Activated T-helper 1 cell treated with Interleukin-2 at 50 U/mL for 16 hours (primary cell): ENCODE data around the gene LGR4.

Experiments
- DNase-seq: peaks from one replicate; pipeline ENCODE4 v3.0.0-alpha.2; 2020; ENCODE audit warnings: low read depth

LGR4 gene

DNA sequence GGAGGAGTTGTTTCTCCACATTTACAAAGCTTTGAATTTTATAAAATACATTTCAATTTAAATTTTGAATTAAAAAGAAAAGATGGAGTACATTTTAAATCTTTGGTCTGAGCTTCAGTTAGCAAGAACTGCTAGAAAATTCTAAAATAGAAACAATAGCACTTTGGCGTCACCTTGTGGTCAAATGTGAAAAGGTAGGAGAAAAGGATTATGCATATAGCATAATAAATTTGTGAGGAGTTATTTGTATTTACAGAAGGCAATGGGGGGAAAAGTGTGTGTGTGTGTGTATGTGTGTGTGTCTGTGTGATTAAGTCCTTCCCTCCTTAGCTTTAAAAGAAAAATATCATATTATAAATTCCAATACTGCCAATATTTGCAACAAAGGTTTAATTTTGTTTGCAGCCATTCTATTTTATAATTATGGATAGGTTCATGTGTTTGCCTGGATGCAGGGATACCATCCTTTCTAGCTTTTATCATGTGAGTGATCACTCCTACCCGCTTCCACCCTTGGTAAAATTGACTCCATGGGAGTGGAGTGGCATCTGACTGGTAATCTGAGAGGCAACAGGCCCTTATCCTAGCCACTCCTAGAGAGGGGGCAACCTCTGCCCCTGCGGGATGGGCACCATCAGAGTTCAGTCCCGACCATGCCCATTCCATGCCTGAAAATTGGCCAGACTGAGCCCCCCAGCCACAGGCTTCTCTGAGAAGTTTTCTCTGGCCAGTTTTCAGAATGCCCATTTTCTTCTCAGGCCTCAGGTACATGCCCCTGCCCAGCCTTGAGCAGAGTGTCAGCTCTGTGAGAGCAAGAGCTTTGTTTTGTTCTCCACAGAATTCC, 13.6 kb upstream of the LGR4 start:
- no peak for DNase-seq

DNA sequence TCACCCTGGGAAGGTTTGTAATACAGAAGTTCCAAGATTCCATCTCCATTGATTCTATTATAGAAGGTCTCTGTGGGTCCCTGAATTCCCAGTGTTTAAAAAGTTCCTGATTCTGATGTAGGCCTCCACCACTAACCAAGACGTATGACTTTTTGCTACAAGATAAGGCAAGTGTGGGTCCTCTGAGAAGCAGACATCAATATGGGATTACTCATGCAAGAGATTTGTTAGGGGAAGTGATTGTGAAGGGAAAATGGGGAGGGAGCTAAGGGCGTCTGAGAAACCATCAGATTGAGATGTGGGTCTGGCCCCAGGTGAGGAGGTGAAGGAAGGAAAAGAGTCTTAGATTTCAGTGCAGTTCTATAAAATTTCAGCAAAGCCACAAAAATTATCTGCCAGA, 10.2 kb upstream of the LGR4 start:
- DNase-seq = no peak

DNA sequence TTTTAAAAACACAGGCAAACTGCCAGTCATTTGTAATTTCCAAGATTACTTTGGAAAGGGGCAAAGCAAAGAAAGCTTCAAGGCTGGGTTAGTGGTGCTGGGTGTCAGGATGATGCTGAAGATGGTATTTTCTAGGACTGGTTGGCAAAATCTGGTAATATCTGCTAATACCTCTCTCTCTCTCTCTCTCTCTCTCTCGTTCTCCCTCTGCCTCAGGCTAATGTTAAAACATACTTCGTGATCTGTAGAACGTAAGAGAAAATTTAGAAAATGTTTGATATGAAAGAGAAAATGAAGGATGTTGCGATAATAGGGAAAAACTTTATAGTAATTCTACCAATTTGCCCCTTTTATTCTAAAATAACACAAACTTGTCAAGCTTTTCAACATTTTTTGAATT, 9.4 kb upstream of the LGR4 start:
- no peak for DNase-seq

DNA sequence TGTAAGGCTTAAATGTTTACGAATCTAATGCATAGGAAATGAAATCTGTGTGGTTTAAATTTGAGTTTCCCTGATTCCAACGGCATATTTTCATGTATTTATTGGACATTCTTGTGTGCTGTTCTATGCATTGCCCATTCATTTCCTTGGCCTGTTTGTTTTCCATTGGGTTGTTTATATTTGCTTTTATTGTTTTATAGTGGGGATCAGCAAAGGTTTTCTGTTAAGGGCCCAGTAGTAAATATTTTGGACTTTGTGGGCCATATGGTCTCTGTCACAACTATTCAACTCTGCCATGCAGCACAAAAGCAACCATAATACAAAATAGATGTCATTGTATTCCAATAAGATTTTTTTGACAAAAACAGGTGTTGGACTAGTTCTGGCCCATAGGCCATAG, 5.2 kb upstream of the LGR4 start:
- DNase-seq = no peak

DNA sequence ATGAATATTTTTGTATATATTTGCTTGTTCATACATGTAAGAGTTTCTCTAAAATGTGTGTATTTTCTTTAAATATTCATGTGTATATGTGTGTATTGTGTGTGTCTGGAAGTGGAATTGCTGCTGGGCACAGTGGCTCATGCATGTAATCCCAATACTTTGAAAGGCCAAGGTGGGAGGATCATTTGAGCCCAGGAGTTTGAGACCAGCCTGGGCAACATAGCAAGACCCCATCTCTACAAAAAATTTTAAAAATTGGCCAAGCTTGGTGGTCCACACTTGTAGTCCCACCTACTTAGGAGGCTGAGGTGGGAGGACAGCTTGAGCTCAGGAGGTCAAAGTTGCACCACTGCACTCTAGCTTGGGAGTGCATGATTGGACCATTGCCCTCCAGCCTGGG, 4.7 kb upstream of the LGR4 start:
- DNase-seq = no peak

DNA sequence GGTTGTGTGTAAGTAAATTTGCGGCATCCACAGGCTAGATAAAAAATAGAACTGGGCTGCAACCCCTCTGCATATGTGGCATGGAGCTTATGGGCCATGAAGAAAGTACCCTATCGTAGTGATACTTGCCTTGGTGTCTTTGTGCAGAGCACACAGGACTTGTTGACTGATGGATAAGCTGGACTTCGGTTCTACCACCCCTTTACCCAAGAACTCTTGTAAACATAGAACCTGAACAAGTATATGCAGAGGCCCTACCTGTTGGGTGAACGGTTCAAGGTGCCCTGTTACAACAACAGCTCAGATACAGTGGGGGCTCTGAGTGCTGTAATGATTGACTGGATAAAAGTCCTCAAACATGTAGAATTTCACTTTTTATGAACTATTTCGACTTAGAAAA, 3.0 kb upstream of the LGR4 start:
- no peak for DNase-seq

DNA sequence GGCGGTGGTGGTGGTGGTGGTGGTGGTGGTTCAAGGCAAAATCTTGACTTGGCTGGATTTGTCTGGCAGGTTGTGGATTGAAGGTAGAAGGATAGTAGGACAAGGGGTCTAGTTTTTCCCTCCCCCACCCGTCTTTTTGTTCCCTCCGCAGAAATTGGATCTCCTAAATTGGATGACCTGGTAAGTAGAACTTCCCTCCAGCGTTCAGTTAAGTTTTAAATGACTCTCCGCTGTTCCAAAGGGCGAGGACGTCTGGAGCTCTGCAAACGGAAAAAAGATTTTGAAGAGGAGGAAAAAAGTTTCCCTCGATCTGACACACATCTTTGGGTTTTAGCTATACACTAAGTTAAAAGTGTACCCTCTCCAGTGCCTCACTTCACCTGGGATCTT, 422 bp upstream of the LGR4 start:
- no peak for DNase-seq

DNA sequence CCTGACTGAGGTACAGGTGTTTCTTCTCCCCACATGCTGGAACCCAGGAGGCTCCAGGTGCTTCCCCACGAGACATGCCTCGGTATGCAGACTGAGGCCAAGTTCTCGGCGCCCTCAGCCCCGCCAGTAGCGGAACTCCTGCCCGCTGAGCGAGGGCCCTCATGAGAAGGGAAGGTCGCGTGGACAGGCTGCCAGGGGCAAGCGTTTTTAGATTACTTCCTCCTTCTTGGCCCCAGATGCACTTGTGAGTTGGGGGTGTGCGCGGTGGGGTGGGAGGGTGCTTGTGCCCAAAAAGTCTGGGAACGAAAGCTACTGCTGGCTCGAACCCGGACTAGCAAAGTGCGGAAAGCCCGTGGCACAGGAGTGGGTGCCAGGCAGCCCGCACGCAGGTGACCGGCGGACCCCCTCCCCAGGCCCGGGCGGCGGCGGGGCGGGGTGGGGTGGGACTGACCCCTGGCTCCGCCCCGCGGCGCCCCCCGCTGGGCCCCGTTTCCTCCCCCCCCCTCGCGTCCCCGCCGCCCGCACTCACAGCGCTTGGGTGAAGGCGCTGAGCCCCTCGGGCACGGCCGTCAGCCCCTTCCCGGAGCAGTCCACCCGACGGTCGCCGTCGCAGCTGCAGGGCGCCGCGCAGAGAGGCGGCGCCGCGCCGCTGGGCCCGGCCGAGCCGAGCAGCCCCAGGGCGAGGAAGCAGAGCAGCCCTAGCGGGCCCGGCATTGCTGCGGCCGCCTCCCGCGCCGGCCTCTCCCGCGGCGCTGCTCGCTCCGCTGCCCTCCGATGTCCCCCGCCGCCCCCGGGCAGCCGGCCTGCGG, 797 bp downstream of the LGR4 start:
- peak; percentile 5 for DNase-seq

DNA sequence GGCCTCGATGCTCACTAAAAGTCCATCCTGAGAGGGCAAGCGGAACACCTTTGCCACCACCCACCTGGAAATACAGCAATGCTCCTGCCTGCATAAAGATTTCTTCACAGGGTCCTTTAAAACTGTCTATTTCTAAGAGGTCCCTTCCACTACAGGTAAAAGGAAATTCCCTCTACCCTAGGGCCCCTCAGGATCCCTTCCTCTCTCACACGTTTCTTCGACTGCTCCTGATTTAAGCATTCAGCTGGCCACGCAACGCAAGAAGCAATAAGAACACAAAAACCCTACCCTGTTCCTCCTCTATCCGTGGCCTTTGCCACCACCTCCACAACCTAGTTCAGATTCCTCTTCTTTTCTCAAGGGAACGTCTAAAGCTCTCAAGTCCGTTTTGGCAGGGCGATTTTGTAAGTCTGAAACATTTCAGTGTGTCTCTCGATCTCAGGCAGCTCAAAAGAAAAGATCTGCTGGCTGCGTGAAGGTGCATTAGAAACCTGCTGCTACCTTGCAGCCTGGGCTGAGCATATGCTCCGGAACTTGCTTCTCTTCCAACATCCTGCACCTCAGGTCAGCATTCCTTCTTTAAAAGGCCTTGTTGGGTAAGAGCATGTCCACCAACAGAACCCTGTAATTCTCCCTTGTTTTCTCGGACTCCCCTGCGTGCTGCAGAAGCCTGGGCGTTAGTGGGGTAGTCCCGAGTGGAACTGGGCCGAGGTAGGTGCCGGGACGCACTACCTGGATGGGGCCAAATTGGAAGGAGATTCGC, 1.6 kb downstream of the LGR4 start:
- no peak for DNase-seq

DNA sequence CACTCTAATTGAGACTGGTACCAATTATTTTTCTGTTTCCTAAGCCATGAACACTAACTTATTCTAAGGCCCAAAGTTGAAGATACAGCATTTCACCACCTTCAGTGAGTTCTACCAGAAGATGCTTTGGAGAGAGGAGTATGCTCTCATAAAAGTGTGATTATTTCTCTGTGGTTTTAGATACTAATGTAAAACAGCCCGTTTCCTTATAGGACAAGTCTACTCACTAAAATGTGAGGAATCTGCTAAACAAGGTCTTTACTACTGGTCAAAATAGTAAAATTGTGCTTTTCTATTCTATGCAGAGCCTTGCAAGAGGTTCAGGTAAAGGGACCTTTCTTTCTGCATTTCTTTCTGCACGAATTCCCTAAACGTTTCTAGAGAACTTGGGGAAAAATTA, 2.4 kb downstream of the LGR4 start:
- DNase-seq = no peak

DNA sequence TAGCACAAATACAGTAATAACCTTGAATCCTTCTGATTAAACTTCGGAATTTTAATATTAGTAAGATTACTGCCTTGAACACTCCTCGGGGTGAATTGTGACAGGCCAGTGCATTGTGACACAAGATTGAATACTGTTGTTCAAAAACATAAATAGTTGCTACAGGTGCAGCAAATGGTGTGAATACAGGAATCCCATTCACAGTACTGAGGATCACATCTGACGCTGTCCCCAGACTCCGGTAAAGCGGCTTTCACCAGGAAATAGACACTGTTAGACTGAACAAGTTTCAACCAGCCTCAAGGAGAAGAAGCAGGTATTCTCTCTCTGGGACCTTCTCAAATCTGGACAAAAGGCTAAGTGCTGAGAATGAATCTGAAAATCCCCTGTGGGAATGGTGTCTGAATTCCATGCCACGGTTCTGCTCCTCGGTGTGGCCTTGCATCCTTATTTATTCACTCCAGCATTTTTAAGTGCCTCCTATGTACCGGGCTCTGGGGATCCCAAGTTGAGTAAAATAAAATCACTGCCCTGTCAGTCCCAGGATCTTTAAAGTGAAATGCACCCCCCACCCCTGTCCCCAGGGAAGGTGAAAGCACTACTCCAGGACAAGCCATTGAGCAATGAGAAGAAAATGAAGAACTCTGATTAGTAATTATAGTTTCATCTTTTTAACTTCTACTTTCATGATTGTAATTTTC, 3.4 kb downstream of the LGR4 start:
- DNase-seq = no peak

DNA sequence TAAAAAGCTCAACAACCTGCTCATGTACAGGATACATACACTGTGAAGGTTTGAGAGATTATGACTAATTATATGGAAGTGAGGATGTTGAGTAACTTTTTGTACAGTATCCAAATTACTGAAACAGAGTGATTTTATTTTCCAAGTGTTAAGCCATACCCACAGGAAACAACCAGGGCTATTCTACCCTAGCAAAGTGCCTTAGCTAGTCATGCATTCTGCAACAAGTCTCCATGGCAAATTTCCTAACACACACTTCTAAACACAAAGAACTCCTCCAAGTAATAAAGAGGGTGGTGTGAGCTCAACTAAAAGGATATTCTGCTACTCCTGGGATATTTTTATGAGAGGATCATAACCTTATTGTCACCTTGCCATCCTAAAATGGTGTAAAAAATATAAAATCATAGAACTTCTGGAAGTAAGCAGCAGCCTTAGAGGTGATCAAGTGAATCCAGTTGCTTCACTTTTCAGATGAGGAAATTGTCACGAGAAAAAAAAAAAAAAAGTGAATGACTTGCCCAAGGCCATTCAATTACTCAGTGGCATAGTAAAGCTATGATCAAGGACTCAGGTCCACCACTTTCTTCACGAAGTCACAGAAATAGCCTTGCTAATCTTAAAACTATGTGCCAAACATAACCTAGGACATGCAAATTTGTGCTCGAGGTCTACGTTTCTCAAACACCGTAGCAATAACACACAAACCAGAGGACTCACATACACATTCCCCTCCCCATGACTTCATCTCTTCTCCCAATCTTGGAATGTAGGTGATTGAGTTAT, 4.2 kb downstream of the LGR4 start:
- no peak for DNase-seq

DNA sequence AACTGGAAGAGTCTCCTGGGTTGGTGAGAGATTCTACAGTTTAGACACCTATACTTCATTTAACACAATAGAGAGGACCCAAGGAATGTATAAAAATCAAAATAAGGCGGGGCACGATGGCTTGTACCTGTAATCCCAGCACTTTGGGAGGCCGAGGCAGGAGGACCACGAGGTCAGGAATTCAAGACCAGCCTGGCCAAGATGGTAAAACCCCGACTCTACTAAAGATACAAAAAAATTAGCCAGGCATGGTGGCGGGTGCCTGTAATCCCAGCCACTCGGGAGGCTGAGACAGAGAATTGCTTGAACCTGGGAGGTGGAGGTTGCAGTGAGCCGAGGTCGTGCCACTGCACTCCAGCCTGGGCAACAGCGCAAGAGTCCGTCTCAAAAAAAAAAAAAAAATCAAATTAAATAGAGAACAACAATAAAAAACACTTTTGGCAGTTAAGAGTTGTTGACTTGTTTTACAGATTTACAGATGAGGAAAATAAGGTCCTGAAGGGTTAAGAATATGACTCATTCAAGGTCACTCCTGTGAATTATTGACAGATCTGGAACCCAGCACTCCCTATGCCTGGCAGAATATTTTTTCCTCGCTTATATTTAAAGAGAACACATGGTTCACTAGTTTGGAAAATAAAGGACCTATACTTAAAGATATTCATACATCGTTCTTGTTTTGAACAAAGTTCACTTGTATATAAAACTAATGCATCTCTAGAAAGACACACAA, 5.2 kb downstream of the LGR4 start:
- DNase-seq = no peak

DNA sequence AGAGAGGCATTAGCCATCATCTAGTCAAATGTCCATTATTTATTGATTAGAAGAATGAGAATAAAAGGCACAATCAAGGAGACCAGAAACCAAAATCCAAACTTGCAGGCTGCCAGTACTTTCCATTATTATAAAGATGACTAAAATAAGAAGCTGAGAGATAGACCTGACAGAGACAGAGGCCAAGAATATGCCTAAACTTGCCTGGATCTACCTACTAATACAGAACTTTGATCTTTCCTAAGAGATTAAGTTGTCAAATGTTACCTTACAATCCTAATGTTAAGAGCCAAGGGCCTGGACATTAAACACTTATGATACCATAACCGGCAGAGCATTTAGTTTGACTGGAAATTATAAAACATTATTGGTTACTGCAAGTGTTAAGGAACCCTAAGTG, 6.2 kb downstream of the LGR4 start:
- DNase-seq = no peak

DNA sequence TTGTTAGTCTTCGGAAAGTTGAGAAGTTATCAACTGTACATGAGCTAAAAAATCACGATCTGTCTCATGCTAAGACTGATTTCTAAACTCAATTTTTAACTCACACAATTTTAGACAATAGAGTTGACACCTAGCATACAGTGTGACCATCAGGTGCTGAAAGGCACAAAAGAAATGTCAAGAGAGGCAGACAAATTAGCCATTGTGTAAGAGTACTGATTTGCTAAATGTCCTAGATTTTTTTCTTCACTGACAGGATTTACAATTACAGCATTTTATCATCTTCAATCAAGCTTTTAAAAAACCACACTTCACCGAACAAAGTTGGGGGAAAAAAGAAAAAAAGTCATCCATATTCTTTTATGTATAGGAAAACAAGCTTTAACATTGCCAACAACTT, 7.0 kb downstream of the LGR4 start:
- no peak for DNase-seq

DNA sequence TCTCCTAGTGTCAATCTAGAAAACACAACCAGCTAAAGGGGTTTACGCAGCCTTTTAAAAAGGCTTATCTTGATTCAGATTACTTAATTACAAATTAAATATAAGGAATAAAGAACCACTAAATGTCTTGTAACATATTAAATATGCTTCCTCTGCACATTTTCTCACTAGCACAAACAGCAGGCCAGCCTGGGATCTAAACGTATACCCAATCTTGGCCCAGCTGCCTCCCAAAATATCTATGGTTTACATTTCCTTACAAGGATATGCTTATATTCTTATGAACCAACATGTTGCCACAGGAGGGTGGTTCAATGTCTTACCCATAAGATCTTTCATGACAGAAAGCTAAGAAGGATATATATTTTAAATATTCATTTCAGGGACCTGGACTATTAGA, 7.7 kb downstream of the LGR4 start:
- no peak for DNase-seq

DNA sequence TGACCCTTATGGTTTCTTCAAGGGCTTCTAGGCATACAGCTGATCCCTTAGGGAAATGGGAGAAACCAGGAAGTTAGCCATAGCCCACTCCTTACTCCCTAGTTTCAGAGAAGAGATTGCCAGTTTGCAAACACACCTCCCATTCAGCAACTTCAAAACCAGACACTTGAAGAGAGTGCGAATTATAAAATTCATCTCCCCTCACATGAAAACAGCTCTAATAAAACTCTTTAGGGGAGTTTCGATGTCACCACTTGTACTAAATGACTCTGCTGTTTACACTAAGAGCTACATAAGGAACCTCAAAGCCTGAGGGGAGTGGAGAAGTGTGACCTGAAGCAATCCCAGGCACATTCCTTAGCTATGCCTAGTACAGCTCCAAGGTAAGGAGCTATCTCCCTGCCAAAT, 8.3 kb downstream of the LGR4 start:
- no peak for DNase-seq

DNA sequence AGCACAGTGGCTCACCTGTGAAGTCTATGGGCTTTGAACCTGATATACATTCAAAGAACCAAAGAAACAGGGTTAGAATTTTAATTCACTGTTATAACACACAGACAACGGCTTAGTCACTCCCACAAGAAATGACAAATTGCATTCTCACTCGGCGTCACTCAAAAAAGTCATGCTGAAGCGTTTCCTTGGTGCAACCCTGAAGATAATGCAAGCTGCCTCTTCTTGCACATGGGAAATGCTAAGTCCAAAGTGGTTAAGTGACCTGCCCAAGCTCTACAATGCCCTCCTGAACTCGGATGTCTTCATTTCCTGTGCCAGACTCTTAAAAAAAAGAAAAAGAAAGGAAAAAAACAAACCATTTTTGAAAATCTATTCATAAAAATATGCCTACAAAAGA, 10.0 kb downstream of the LGR4 start:
- no peak for DNase-seq

DNA sequence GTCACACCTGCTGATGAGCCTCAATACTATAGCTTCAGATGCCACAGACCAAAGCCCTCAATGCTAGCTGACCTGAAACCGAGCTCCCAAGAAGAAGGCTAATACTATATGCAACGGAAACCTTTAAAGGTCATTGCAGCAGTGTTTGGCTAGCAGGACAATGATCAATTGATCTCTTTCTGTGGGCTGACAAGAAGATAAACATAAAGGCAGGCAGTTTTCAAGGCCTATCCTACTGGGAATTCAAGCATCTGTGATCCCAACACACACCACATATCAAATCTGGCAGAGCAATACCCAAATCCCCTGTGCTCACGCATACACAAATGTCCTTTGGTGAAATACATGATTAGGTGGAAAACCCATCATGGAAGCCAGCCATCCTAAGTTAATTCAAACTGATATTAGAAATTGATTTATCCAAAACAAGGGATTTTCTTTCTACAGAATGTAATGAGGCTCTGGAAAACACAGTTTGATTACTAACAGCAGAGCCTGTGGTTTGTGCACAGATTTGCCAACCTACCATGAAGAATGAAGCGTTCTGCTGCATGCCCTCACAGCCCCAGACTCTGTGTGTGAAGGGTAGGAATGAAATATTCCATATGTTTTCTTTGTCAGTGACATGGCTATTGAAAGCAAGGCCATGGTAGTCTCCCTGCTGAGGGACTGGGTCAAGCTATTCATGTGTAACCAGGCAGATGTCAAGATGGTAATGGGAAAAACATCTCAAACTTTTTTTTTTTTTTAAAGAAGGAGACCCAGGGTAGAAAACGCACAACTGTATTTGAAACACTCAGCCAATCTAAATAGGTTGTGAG, 12.2 kb downstream of the LGR4 start:
- DNase-seq = no peak

DNA sequence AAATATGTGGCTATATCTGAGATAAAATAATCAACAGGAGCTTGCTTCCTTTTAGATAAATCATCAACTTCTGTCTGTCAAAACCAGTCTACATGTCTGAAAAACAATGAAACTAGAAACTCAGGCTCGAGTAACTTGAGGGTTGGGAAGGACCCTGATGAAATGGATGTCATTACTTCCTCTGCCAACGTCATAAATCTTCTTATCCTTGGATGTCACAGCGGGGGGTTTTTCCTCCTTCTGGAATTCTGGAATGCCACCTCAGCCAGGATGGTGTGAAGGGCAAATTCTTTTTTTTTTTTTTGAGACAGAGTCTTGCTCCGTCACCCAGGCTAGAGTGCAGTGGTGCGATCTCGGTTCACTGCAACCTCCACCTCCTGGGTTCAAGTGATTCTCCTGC, 13.4 kb downstream of the LGR4 start:
- DNase-seq = no peak
